GM18951 (cell line): ENCODE results near the gene KRTAP15-1.

Experiments used
- POLR2A ChIP-seq: IDR thresholded peaks from 4 replicates; pipeline ENCODE4 v1.6.1; 2011; ENCODE audit warnings: mild to moderate bottlenecking; ENCODE audit not compliant: insufficient read length, insufficient read depth; ENCODE audit errors: extremely low read depth
- in situ Hi-C: fragments of 300-500 bp; cut with MboI; formaldehyde crosslinking; loops from one replicate; pipeline ENCODE4 v1.12.0; 2022; ENCODE audit warnings: low sequenced_read_pairs, mixed read lengths, inconsistent platforms; ENCODE audit not compliant: unreplicated experiment

Gene KRTAP15-1

GRCh38 chr21:30448514-30448913 is 8.4 kb downstream of the KRTAP15-1 start:
- in situ Hi-C loops, result no loop called here
- TF ChIP-seq POLR2A, result no peak

GRCh38 chr21:30463713-30464112 is 23.6 kb downstream of the KRTAP15-1 start:
- no peak for TF ChIP-seq POLR2A
- in situ Hi-C loops, result no loop called here

- TF ChIP-seq POLR2A, result no peak
- in situ Hi-C loops, result no loop called here
Measured at GRCh38 chr21:30468900-30469714, 29.0 kb downstream of the KRTAP15-1 start.

GRCh38 chr21:30478004-30478403 is 37.9 kb downstream of the KRTAP15-1 start:
- in situ Hi-C loops, result no loop called here

GRCh38 chr21:30479259-30479658 is 39.2 kb downstream of the KRTAP15-1 start:
- no peak for TF ChIP-seq POLR2A
- in situ Hi-C loops, result no loop called here

More at GRCh38 chr21:30478004-30478403, 37.9 kb downstream of the KRTAP15-1 start:
- no peak for TF ChIP-seq POLR2A

GRCh38 chr21:30480145-30480544 is 40.1 kb downstream of the KRTAP15-1 start, which contains the start of gene KRTAP19-1:
Gene KRTAP19-1 (minus strand): TSS chr21:30480367. CDS start chr21:30480317, 50 bp downstream.
- TF ChIP-seq POLR2A, result no peak
- in situ Hi-C loops, result no loop called here

GRCh38 chr21:30482130-30482529 is 42.1 kb downstream of the KRTAP15-1 start:
- no peak for TF ChIP-seq POLR2A
- in situ Hi-C loops, result no loop called here

- no peak for TF ChIP-seq POLR2A
- in situ Hi-C loops, result no loop called here
Measured at GRCh38 chr21:30486180-30486579, 46.1 kb downstream of the KRTAP15-1 start.

- in situ Hi-C loops, result no loop called here
- no peak for TF ChIP-seq POLR2A
Measured at GRCh38 chr21:30487336-30487735, 47.3 kb downstream of the KRTAP15-1 start, which contains the start of gene KRTAP19-2. Gene KRTAP19-2 (minus strand): TSS chr21:30487436. CDS start chr21:30487348, 88 bp downstream.
